ENCODE measurements around the gene PCGF2. TPM values are rescaled to one million over a fixed set of nuclear protein-coding genes. Genes with fewer than 3 reads are reported as not detected.
A peak's percentile ranks its signal among the peaks of the same experiment; 100 is the strongest.

Gene PCGF2
- total RNA-seq, 1 donor from 2014 or later = 1.1 TPM

DNA sequence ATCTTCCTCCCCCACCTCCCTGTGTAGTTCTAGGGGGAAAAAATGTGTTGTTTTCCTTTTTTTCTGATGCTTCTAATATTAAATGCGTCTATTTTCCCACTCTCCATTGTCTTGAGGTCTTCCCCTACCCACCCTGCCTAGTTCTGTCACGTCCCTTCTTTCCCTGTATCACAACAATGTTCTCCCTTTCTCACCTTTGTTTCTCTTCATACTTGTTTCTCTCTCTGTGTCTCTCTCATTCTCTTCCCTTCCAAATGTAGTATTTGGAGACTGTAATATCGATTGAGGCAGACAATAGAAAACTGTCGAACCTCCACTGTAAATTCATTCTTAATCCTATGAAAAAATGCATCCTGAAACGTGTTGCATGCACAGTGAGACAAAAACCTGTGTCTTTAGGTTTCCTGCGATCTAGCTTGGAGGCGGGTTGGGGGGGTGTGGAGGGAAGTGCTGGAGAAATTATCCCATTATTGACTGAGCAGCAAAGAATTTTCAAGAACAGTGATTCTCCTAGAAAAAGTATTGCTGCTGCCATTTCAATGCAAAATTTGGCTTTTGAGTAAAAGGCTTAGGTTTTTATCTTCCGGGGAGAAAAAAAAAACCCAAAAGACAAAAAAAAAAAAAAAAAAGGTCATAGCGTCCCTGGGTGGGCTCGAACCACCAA lies 3.1 kb upstream of the PCGF2 start:
- FAIRE-seq (no peak), DNase-seq (ENCODE audit: low read depth) (peak; percentile 30)
- TF ChIP-seq, protein P1, sequence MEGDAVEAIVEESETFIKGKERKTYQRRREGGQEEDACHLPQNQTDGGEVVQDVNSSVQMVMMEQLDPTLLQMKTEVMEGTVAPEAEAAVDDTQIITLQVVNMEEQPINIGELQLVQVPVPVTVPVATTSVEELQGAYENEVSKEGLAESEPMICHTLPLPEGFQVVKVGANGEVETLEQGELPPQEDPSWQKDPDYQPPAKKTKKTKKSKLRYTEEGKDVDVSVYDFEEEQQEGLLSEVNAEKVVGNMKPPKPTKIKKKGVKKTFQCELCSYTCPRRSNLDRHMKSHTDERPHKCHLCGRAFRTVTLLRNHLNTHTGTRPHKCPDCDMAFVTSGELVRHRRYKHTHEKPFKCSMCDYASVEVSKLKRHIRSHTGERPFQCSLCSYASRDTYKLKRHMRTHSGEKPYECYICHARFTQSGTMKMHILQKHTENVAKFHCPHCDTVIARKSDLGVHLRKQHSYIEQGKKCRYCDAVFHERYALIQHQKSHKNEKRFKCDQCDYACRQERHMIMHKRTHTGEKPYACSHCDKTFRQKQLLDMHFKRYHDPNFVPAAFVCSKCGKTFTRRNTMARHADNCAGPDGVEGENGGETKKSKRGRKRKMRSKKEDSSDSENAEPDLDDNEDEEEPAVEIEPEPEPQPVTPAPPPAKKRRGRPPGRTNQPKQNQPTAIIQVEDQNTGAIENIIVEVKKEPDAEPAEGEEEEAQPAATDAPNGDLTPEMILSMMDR (IDR thresholded peaks at IDR 0.05; ENCODE audit: insufficient read depth, low read length, severe bottlenecking) = no peak
- H3K4me3 ChIP-seq (ENCODE audit: low read depth, low read length) = peak overlapping the region; percentile 75
- peaks cover 9% of the 10 kb centered on the region for H3K36me3 ChIP-seq (ENCODE audit: control insufficient read depth, insufficient read depth, low read length)
- no peaks in the 10 kb centered on the region for H3K27me3 ChIP-seq (ENCODE audit: control insufficient read depth, insufficient read depth, low read length)

- Histone ChIP-seq H3K36me3 (ENCODE audit: control insufficient read depth, insufficient read depth, low read length) (peaks cover 6% of the 10 kb centered on the region), H3K4me3 (ENCODE audit: low read depth, low read length) (peak overlapping the region; percentile 89), H3K27me3 (ENCODE audit: control insufficient read depth, insufficient read depth, low read length) (no peaks in the 10 kb centered on the region)
- FAIRE-seq (no peak), DNase-seq (ENCODE audit: low read depth) (peak; percentile 32)
- TF ChIP-seq, protein P1 (IDR thresholded peaks at IDR 0.05; ENCODE audit: insufficient read depth, low read length, severe bottlenecking) = no peak
Observed at GRCh38 chr17:38750312-38751121, 2.4 kb upstream of the PCGF2 start.

GRCh38 chr17:38750044-38750311 lies 1.8 kb upstream of the PCGF2 start:
- FAIRE-seq = no peak
- H3K36me3 ChIP-seq (ENCODE audit: control insufficient read depth, insufficient read depth, low read length) = peaks cover 5% of the 10 kb centered on the region
- DNase-seq (ENCODE audit: low read depth) = no peak
- TF ChIP-seq, protein P1 (IDR thresholded peaks at IDR 0.05; ENCODE audit: insufficient read depth, low read length, severe bottlenecking) = no peak
- no peaks in the 10 kb centered on the region for H3K27me3 ChIP-seq (ENCODE audit: control insufficient read depth, insufficient read depth, low read length)
- H3K4me3 ChIP-seq (ENCODE audit: low read depth, low read length) = peak overlapping the region; percentile 89

GRCh38 chr17:38749223-38750043 lies 1.3 kb upstream of the PCGF2 start:
- DNase-seq (ENCODE audit: low read depth) = no peak
- Histone ChIP-seq H3K27me3 (ENCODE audit: control insufficient read depth, insufficient read depth, low read length) (no peaks in the 10 kb centered on the region), H3K4me3 (ENCODE audit: low read depth, low read length) (peak overlapping the region; percentile 89), H3K36me3 (ENCODE audit: control insufficient read depth, insufficient read depth, low read length) (peaks cover 1% of the 10 kb centered on the region)
- FAIRE-seq = no peak
- TF ChIP-seq, protein P1 (IDR thresholded peaks at IDR 0.05; ENCODE audit: insufficient read depth, low read length, severe bottlenecking) = no peak

- Histone ChIP-seq H3K27me3 (ENCODE audit: control insufficient read depth, insufficient read depth, low read length) (no peaks in the 10 kb centered on the region), H3K4me3 (ENCODE audit: low read depth, low read length) (peak overlapping the region; percentile 89), H3K36me3 (ENCODE audit: control insufficient read depth, insufficient read depth, low read length) (no peaks in the 10 kb centered on the region)
- TF ChIP-seq, protein P1 (IDR thresholded peaks at IDR 0.05; ENCODE audit: insufficient read depth, low read length, severe bottlenecking) = no peak
- DNase-seq (ENCODE audit: low read depth) (no peak), FAIRE-seq (no peak)
Observed at GRCh38 chr17:38748892-38749222, 721 bp upstream of the PCGF2 start.

Measured in bronchial epithelial cell (primary cell).